SK-N-SH treated with all-trans-retinoic acid at 6 μM for 48 hours (cell line): ENCODE results near the gene AGAP1.

Experiments used
- ISL1 ChIP-seq: fragments of 250-450 bp; sonication (Bioruptor Pico); IDR thresholded peaks from 2 replicates; pipeline ENCODE4 v2.1.2; 2022; ENCODE audit warnings: mild to moderate bottlenecking, moderate library complexity
- POU6F1 ChIP-seq: fragments of 250-450 bp; sonication (Bioruptor Pico); IDR thresholded peaks from 2 replicates; pipeline ENCODE4 v1.8.0; 2021; ENCODE audit warnings: low read depth, mild to moderate bottlenecking, moderate library complexity, borderline replicate concordance
- RARB ChIP-seq: fragments of 250-450 bp; sonication (Bioruptor Pico); IDR thresholded peaks from 2 replicates; pipeline ENCODE4 v1.8.0; 2021; ENCODE audit warnings: mild to moderate bottlenecking, moderate library complexity

GRCh38 chr2:235508371-235509160 lies 14.7 kb downstream of the AGAP1 start:
- TF ChIP-seq RARB = no peak
- TF ChIP-seq ISL1 (CRISPR knock-in tag) = no peak
- TF ChIP-seq POU6F1 (CRISPR knock-in tag) = no peak
